Right lobe of liver (tissue), 6 donors: ENCODE results near the gene CRBN. TPM values are rescaled to one million over a fixed set of nuclear protein-coding genes. Genes with fewer than 3 reads are reported as not detected.

ENCODE experiments used
- ATAC-seq, 4 donors: fragments of 200-7000 bp; cut with Tn5 transposase; one replicate each; pipeline ENCODE4 v1.9.1; 2020; ENCODE audit warnings: mild to moderate bottlenecking in 4 of 4, moderate library complexity in 4 of 4
- DNase-seq, 3 donors: peaks; one replicate each; pipeline ENCODE4 v3.0.0-alpha.2; 2020
- H3K27ac ChIP-seq, 3 donors: fragments of 200-600 bp; one replicate each; pipeline ENCODE4 v1.8.0; 2022
- H3K27me3 ChIP-seq, 2 donors: fragments of 200-600 bp; one replicate each; pipeline ENCODE4 v1.8.0; 2022
- H3K36me3 ChIP-seq, 4 donors: fragments of 200-600 bp; sonication (generic) in 1 of 4; one replicate each; pipeline versions ENCODE4 v1.5.1 to v1.8.0; 2017 to 2022; ENCODE audit warnings: control low read depth in 1 of 4
- H3K4me1 ChIP-seq, 4 donors: fragments of 200-600 bp; sonication (generic) in 1 of 4; one replicate each; pipeline versions ENCODE4 v1.5.1 to v1.8.0; 2017 to 2022; ENCODE audit warnings: control low read depth in 1 of 4
- H3K4me3 ChIP-seq, 3 donors: fragments of 200-600 bp; one replicate each; pipeline ENCODE4 v1.8.0; 2022
- H3K9me3 ChIP-seq, 4 donors: fragments of 200-600 bp; sonication (generic) in 1 of 4; one replicate each; pipeline versions ENCODE4 v1.5.1 to v1.8.0; 2017 to 2022; ENCODE audit warnings: control low read depth in 1 of 4
- CTCF ChIP-seq, 4 donors: fragments of 200-600 bp in 3 of 4; fragments of 450-650 bp in 1 of 4; IDR thresholded peaks; one replicate each; pipeline versions ENCODE4 v1.5.1 to v1.8.0; 2016 to 2022; ENCODE audit warnings: antibody characterized with exemption in 4 of 4, mild to moderate bottlenecking in 2 of 4
- POLR2A ChIP-seq: fragments of 450-650 bp; IDR thresholded peaks from one replicate; pipeline ENCODE4 v1.6.1; 2017; ENCODE audit warnings: antibody characterized with exemption, mild to moderate bottlenecking
- WGBS: methylation state at CpG from one replicate; pipeline ENCODE4 v1.1.6; 2018; ENCODE audit warnings: low coverage, low lambda C conversion rate; ENCODE audit not compliant: insufficient coverage; ENCODE audit errors: missing lambda C conversion rate; 5-methylcytosine and 5-hydroxymethylcytosine counted together
- intact Hi-C, 2 donors: fragments of 100-400 bp; cut with DNase I; formaldehyde crosslinking; loops; one replicate each; pipeline versions ENCODE4 v1.11.2 to v1.14.1; 2022
- total RNA-seq, 6 experiments: library from RNA; depleted of rRNA in 2 of 6; stranded (reverse); fragments of >200 nt in 2 of 6; fragmentation: NEBNext Ultra II Directional in 3 of 6; extraction: Animal tissue kit (Norgen Biotek cat#: 25700) in 3 of 6; gene quantifications; one replicate each; pipeline versions ENCODE4 v1.1.0 to v1.2.4, GENCODE V29; 2016 to 2023
- donor health status: DM: no; HTN: yes; CAD: no.
- donor health status: DM: no; HTN: no; CAD: no.
- donor health status: DM: no; HTN: no; CAD: no.
- donor health status: DM: no; HTN: yes; CAD: no.
- donor health status: DM: no; HTN: yes; CAD: no.

Gene CRBN
- total RNA-seq, 6 experiments from 2014 or later, result 21.7 to 32.3 (median 24.1) TPM

DNA sequence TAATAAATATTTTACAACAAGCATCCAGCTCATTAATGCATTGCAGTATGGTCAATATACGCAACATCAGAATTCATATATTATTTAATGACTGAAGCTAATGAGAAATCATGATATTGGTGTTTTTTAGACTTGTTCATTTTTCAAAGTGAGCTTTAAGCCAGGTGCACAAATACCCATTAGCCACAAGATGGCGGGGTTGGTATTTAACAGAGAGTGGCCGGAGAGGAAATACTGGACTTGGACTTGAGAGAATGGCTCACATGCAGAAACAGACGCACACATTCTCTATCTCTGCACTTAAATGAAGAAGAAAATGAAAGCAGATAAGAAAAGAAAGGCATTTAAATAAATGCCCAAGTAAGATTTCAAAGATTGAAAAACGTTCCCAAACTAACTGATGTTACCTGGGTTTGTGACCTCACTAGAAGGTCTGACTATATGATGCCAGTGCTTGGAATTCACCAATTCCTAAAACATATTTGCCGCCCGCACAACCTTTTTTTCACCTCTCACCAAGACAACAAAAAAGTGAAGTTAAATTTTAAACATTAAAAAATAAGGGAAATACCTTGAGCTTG is 21.2 kb upstream of the CRBN start:
- H3K9me3 ChIP-seq, result no peaks in the 10 kb centered on the region
- 19% methylated on average over 7 of the region's 7 CpGs for WGBS

GRCh38 chr3:3199306-3199705 is 19.8 kb upstream of the CRBN start:
- Histone ChIP-seq H3K27ac (no peak overlapping the region), H3K4me3 (no peak overlapping the region), H3K36me3 (no peaks in the 10 kb centered on the region), H3K4me1 (no peaks in the 10 kb centered on the region), H3K27me3 (no peaks in the 10 kb centered on the region), H3K9me3 (no peaks in the 10 kb centered on the region)
- intact Hi-C loops, result no loop called here
- WGBS, result 14% methylated on average over 2 of the region's 2 CpGs
- DNase-seq (no peak), ATAC-seq (no peak)
- TF ChIP-seq POLR2A (no peak), CTCF (IDR thresholded peaks at IDR 0.05) (no peak)

More for the DNA sequence above, 21.2 kb upstream of the CRBN start:
- H3K27me3 ChIP-seq, result no peaks in the 10 kb centered on the region
- TF ChIP-seq POLR2A (no peak), CTCF (IDR thresholded peaks at IDR 0.05) (peak; percentile 74 to 84 (median 80))
- ATAC-seq (peak; percentile 86 to 92 (median 88)), DNase-seq (peak in 2 of 3 donors; percentile 21 to 49)
- H3K4me3 ChIP-seq, result no peak overlapping the region
- H3K4me1 ChIP-seq, result no peaks in the 10 kb centered on the region
- H3K27ac ChIP-seq, result no peak overlapping the region
- intact Hi-C loops, result loop anchor here in 1 of 2 donors (5.0 to 10.0 kb wide), 2 partner anchors 794 to 1087 kb away; no protein-coding TSS in a partner anchor
- H3K36me3 ChIP-seq, result no peaks in the 10 kb centered on the region

- intact Hi-C loops, result no loop called here
- Histone ChIP-seq H3K4me1 (no peaks in the 10 kb centered on the region), H3K4me3 (no peak overlapping the region), H3K36me3 (no peaks in the 10 kb centered on the region), H3K27ac (no peak overlapping the region), H3K27me3 (no peaks in the 10 kb centered on the region), H3K9me3 (no peaks in the 10 kb centered on the region)
- WGBS, result 36% methylated on average over 6 of the region's 6 CpGs
- ATAC-seq (peak in 2 of 4 donors; percentile 34 to 58), DNase-seq (no peak)
- TF ChIP-seq CTCF (IDR thresholded peaks at IDR 0.05) (peak; percentile 31 to 46 (median 44)), POLR2A (no peak)
Observed at GRCh38 chr3:3196148-3196861, 16.8 kb upstream of the CRBN start.

- no peak for DNase-seq
- no peak for ATAC-seq
- Histone ChIP-seq H3K27ac (no peak overlapping the region), H3K4me3 (no peak overlapping the region), H3K27me3 (no peaks in the 10 kb centered on the region), H3K4me1 (no peaks in the 10 kb centered on the region), H3K36me3 (no peaks in the 10 kb centered on the region), H3K9me3 (no peaks in the 10 kb centered on the region)
- TF ChIP-seq POLR2A (no peak), CTCF (IDR thresholded peaks at IDR 0.05) (no peak)
- intact Hi-C loops, result no loop called here
Observed at GRCh38 chr3:3194861-3195260, 15.4 kb upstream of the CRBN start.
